ENCODE data around the gene UNCX. TPM values are rescaled to one million over a fixed set of nuclear protein-coding genes. Genes with fewer than 3 reads are reported as not detected.

Gene UNCX
- total and polyA plus RNA-seq, 2 experiments from 2014 or later: not detected

GRCh38 chr7:1285556-1286301, 53.1 kb downstream of the UNCX start:
- H3K9me3 Mint-ChIP-seq: no peaks in the 10 kb centered on the region

More at GRCh38 chr7:1285556-1286301, 53.1 kb downstream of the UNCX start:
- no peaks in the 10 kb centered on the region for H3K79me2 ChIP-seq (replicated peaks; ENCODE audit: insufficient read depth)
- H4K20me1 ChIP-seq (replicated peaks; ENCODE audit: insufficient read depth): no peaks in the 10 kb centered on the region
- no peaks in the 10 kb centered on the region for H3K36me3 ChIP-seq (ENCODE audit: insufficient read depth)
- H3K4me1 ChIP-seq (ENCODE audit: insufficient read depth): no peaks in the 10 kb centered on the region; the same call in 1 of the 2 replicates
- DNase-seq (ENCODE audit: low spot score): no peak
- Mint-ChIP-seq H3K27me3 (ENCODE audit: insufficient read depth, low read depth, poor library complexity) (peaks cover 19% of the 10 kb centered on the region), H3K27ac (no peak overlapping the region), H3K36me3 (ENCODE audit: low read depth) (no peaks in the 10 kb centered on the region), H3K4me1 (no peaks in the 10 kb centered on the region; the same call in 2 of the 3 replicates), H3K4me3 (no peak overlapping the region)
- TF ChIP-seq STAT1 (IDR thresholded peaks at IDR 0.05; ENCODE audit: unreplicated experiment) (no peak), REST (IDR thresholded peaks at IDR 0.05; ENCODE audit: unreplicated experiment) (no peak), ZNF114 (CRISPR knock-in tag; IDR thresholded peaks at IDR 0.05) (no peak), NANOG (IDR thresholded peaks at IDR 0.05; ENCODE audit: borderline replicate concordance) (no peak), CREB1 (CRISPR knock-in tag; IDR thresholded peaks at IDR 0.05; ENCODE audit: low read depth) (no peak), ETS1 (IDR thresholded peaks at IDR 0.05) (no peak), CTCF (conservative IDR thresholded peaks at IDR 0.05; ENCODE audit: low read depth in 2 of 2) (no peak)
- H3K4me2 ChIP-seq: no peak overlapping the region
- no peak overlapping the region for H2AFZ ChIP-seq
- 0 out of 2 replicates have a peak, but pooled peaks cover 4% of the 10 kb centered on the region for H3F3A ChIP-seq (replicated peaks; ENCODE audit: low read depth)
- no peak overlapping the region for H3K4me3 ChIP-seq
- ATAC-seq: no peak
- H3K27ac ChIP-seq (ENCODE audit: low read depth): no peak overlapping the region
- H3K9me2 ChIP-seq (ENCODE audit: insufficient read depth): no peaks in the 10 kb centered on the region
- no peaks in the 10 kb centered on the region for H3K27me3 ChIP-seq (ENCODE audit: insufficient read depth)

Other genes starting within 250 kb of the UNCX start
- not detected in 2 replicates for gene CYP2W1, start 249.7 kb upstream of the UNCX start, total RNA-seq (2014; rRNA removed; shearing (Covaris generic))
- gene CYP2W1, start 249.7 kb upstream of the UNCX start, polyA plus RNA-seq (2016; fragmentation: Nextera tagmentation; extraction: Ambion mirVana): not detected in 2 replicates
- gene GPR146, start 188.3 kb upstream of the UNCX start, total RNA-seq (2014; rRNA removed; shearing (Covaris generic)): 0.16 and 0.28 TPM in 2 replicates
- gene GPR146, start 188.3 kb upstream of the UNCX start, polyA plus RNA-seq (2016; fragmentation: Nextera tagmentation; extraction: Ambion mirVana): 0.37 TPM in 1 of 2 replicates, not detected in the other
- 2.8 TPM in 1 of 2 replicates, not detected in the other for gene GPER1, start 144.8 kb upstream of the UNCX start, total RNA-seq (2014; rRNA removed; shearing (Covaris generic))
- gene GPER1, start 144.8 kb upstream of the UNCX start, polyA plus RNA-seq (2016; fragmentation: Nextera tagmentation; extraction: Ambion mirVana): 0.42 and 0.89 TPM in 2 replicates
- gene ZFAND2A, start 72.7 kb upstream of the UNCX start, total RNA-seq (2014; rRNA removed; shearing (Covaris generic)): 14.4 and 15.3 TPM in 2 replicates
- 29.2 and 30.3 TPM in 2 replicates for gene ZFAND2A, start 72.7 kb upstream of the UNCX start, polyA plus RNA-seq (2016; fragmentation: Nextera tagmentation; extraction: Ambion mirVana)
- gene MICALL2, start 226.6 kb downstream of the UNCX start, total RNA-seq (2014; rRNA removed; shearing (Covaris generic)): 11.8 and 13.0 TPM in 2 replicates
- gene MICALL2, start 226.6 kb downstream of the UNCX start, polyA plus RNA-seq (2016; fragmentation: Nextera tagmentation; extraction: Ambion mirVana): 6.3 and 7.0 TPM in 2 replicates